Right lobe of liver (tissue), 4 donors: ENCODE measurements around the gene FBXL13.
"Not testable (repeated sequence)": the region's sequence is repeated elsewhere in the genome, so short reads cannot be mapped to it uniquely, and the experiment has no call there.

ENCODE experiments used
- CTCF ChIP-seq, 4 donors: fragments of 200-600 bp in 3 of 4; fragments of 450-650 bp in 1 of 4; IDR thresholded peaks; one replicate each; pipeline versions ENCODE4 v1.5.1 to v1.8.0; 2016 to 2022; ENCODE audit warnings: antibody characterized with exemption in 4 of 4, mild to moderate bottlenecking in 2 of 4
- POLR2A ChIP-seq: fragments of 450-650 bp; IDR thresholded peaks from one replicate; pipeline ENCODE4 v1.6.1; 2017; ENCODE audit warnings: antibody characterized with exemption, mild to moderate bottlenecking
- donor health status: DM: no; HTN: no; CAD: no.
- donor health status: DM: no; HTN: no; CAD: no.
- donor health status: DM: no; HTN: yes; CAD: no.

- not testable (repeated sequence) for TF ChIP-seq POLR2A; CTCF (IDR thresholded peaks at IDR 0.05)
Observed at GRCh38 chr7:102902052-102902451, 172.5 kb downstream of the FBXL13 start.
